Neural cell (in vitro differentiated cells): ENCODE measurements around the gene ALOXE3.

ENCODE experiments used
- EP300 ChIP-seq: fragments of 450-650 bp; conservative IDR thresholded peaks from 2 replicates; pipeline ENCODE4 v1.6.1; 2014; ENCODE audit warnings: antibody characterized with exemption, mild to moderate bottlenecking, moderate library complexity; ENCODE audit not compliant: poor library complexity, severe bottlenecking
- EZH2 ChIP-seq: fragments of 200-600, 300-800 bp; shearing (Covaris generic), sonication (generic); IDR thresholded peaks from 2 replicates; pipeline ENCODE4 v1.6.1; 2014; ENCODE audit warnings: antibody characterized with exemption, low read length, borderline replicate concordance, mild to moderate bottlenecking; ENCODE audit not compliant: insufficient read depth, poor library complexity, severe bottlenecking
- MXI1 ChIP-seq: fragments of 450-650 bp; conservative IDR thresholded peaks from 2 replicates; pipeline ENCODE4 v1.6.1; 2014; ENCODE audit warnings: antibody characterized with exemption, mild to moderate bottlenecking; ENCODE audit not compliant: poor library complexity, severe bottlenecking
- RAD21 ChIP-seq: fragments of 450-650 bp; conservative IDR thresholded peaks from 2 replicates; pipeline ENCODE4 v1.6.1; 2014; ENCODE audit warnings: antibody characterized with exemption, mild to moderate bottlenecking, moderate library complexity
- TAF1 ChIP-seq: IDR thresholded peaks from 2 replicates; pipeline ENCODE4 v1.6.1; 2012; ENCODE audit warnings: low read depth
- TF ChIP-seq, protein P1 (sequence below): fragments of 450-650 bp; IDR thresholded peaks from 2 replicates; pipeline ENCODE4 v1.5.1; 2014; ENCODE audit warnings: antibody characterized with exemption, mild to moderate bottlenecking, moderate library complexity; ENCODE audit not compliant: poor library complexity, severe bottlenecking
- TF ChIP-seq, protein P2 (sequence below): IDR thresholded peaks from 2 replicates; pipeline ENCODE4 v1.6.1; 2012; ENCODE audit warnings: borderline replicate concordance

DNA sequence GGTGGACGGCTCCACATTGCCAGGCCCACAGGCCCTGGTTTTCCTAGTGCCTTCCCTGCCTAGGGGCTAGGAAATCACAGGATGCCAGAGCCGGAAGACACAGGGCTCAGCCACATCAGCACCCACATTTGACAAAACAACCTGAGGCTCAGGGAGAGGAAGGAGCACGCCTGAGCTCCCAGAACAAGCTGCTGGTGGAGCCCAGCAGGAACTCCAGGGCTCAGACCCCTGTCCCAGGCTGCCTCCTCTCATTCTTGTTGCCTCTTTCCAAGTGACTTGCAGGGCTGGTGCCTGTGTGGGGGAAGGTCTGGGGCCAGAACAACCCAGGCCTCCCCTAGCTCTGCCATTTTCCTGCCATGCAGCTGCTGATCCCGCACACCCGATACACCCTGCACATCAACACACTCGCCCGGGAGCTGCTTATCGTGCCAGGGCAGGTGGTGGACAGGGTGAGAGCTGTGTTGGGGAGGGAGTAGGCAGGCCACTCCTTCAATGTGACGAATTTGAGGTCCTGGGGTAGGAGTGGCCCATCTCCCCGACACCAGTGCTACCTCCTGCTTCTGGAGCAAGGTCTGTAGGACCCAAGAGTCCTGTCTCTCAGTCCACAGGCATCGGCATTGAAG is 71.9 kb downstream of the ALOXE3 start:
- TF ChIP-seq EP300 (no peak), RAD21 (no peak), EZH2 (no peak), TAF1 (no peak), MXI1 (no peak)
- TF ChIP-seq, protein P1, sequence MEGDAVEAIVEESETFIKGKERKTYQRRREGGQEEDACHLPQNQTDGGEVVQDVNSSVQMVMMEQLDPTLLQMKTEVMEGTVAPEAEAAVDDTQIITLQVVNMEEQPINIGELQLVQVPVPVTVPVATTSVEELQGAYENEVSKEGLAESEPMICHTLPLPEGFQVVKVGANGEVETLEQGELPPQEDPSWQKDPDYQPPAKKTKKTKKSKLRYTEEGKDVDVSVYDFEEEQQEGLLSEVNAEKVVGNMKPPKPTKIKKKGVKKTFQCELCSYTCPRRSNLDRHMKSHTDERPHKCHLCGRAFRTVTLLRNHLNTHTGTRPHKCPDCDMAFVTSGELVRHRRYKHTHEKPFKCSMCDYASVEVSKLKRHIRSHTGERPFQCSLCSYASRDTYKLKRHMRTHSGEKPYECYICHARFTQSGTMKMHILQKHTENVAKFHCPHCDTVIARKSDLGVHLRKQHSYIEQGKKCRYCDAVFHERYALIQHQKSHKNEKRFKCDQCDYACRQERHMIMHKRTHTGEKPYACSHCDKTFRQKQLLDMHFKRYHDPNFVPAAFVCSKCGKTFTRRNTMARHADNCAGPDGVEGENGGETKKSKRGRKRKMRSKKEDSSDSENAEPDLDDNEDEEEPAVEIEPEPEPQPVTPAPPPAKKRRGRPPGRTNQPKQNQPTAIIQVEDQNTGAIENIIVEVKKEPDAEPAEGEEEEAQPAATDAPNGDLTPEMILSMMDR: no peak
- TF ChIP-seq, protein P2, sequence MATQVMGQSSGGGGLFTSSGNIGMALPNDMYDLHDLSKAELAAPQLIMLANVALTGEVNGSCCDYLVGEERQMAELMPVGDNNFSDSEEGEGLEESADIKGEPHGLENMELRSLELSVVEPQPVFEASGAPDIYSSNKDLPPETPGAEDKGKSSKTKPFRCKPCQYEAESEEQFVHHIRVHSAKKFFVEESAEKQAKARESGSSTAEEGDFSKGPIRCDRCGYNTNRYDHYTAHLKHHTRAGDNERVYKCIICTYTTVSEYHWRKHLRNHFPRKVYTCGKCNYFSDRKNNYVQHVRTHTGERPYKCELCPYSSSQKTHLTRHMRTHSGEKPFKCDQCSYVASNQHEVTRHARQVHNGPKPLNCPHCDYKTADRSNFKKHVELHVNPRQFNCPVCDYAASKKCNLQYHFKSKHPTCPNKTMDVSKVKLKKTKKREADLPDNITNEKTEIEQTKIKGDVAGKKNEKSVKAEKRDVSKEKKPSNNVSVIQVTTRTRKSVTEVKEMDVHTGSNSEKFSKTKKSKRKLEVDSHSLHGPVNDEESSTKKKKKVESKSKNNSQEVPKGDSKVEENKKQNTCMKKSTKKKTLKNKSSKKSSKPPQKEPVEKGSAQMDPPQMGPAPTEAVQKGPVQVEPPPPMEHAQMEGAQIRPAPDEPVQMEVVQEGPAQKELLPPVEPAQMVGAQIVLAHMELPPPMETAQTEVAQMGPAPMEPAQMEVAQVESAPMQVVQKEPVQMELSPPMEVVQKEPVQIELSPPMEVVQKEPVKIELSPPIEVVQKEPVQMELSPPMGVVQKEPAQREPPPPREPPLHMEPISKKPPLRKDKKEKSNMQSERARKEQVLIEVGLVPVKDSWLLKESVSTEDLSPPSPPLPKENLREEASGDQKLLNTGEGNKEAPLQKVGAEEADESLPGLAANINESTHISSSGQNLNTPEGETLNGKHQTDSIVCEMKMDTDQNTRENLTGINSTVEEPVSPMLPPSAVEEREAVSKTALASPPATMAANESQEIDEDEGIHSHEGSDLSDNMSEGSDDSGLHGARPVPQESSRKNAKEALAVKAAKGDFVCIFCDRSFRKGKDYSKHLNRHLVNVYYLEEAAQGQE: no peak
